Measurements from ENCODE around the gene CHRDL2. TPM values are rescaled to one million over a fixed set of nuclear protein-coding genes. Genes with fewer than 3 reads are reported as not detected.
A peak's percentile ranks its signal among the peaks of the same experiment; 100 is the strongest.

CHRDL2 gene
- total RNA-seq, 1 donor from 2014 or later = 1.2 TPM

DNA sequence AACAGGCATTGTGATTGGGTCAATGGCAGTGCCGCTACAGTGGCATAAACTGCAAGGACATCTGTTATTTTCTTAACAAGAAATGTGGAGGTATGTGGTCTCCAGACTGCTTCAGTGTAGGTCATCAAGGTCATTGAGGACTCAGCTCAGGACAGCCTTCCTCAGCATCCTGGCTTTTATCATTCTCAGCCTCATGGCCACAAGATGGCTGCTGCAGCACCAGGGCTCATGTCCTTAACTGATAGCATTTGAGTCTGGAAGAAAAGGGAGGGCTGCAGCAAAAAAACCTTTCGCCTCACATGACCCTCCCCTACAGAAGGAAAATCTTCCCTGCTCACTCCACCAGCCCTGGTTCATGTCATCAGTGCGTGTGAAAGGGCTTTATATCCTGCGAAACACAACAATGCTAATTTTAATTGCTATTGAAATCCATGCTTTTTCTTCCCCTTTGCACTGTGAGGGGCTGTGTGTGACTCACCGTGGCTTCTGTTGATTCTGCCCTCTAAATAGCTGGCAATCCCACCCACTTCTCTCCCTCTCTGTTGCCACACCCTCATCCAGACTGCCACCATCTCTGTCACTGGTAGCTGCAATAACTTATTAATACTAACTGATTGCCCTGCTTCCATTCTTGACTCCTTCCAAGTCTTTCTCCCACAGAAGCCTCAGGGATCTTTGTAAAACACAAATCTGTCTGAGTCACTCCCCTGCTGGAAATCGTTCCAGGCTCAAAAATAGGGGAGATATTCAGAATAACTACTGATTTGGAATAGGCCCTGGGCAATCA lies 43.8 kb downstream of the CHRDL2 start:
- peaks cover 4% of the 10 kb centered on the region for H3K27me3 ChIP-seq (ENCODE audit: low read depth)
- H3K4me1 ChIP-seq = peaks cover 9% of the 10 kb centered on the region
- H3K4me3 ChIP-seq = no peak overlapping the region
- DNase-seq (peak; percentile 6), ATAC-seq (no peak)
- no peaks in the 10 kb centered on the region for H3K36me3 ChIP-seq
- TF ChIP-seq, protein P1, sequence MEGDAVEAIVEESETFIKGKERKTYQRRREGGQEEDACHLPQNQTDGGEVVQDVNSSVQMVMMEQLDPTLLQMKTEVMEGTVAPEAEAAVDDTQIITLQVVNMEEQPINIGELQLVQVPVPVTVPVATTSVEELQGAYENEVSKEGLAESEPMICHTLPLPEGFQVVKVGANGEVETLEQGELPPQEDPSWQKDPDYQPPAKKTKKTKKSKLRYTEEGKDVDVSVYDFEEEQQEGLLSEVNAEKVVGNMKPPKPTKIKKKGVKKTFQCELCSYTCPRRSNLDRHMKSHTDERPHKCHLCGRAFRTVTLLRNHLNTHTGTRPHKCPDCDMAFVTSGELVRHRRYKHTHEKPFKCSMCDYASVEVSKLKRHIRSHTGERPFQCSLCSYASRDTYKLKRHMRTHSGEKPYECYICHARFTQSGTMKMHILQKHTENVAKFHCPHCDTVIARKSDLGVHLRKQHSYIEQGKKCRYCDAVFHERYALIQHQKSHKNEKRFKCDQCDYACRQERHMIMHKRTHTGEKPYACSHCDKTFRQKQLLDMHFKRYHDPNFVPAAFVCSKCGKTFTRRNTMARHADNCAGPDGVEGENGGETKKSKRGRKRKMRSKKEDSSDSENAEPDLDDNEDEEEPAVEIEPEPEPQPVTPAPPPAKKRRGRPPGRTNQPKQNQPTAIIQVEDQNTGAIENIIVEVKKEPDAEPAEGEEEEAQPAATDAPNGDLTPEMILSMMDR (IDR thresholded peaks at IDR 0.05) = no peak
- no peaks in the 10 kb centered on the region for H3K9me3 ChIP-seq
- H3K27ac ChIP-seq = no peak overlapping the region
- intact Hi-C loops (cut with DNase I) = no loop called here

DNA sequence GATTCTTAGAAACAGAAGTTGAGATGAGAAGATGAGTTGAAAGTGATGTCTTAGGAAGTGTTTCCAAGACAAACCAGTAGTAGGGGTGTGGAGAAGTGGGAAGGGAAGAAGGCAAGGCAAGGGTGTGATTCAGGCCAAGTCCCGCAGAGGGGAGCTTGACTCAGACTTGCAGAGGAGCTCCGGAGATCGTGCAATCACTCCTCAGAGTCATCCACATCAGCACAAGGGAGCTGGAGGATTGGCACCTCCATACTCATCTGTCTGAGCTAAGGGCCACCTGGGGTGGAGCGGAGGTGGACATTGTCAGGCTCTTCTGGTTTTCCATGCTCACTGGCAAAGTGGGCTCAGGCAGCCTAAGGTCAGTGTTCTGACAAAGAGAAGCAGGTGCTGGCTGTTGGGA lies 44.4 kb downstream of the CHRDL2 start:
- TF ChIP-seq, protein P1 (IDR thresholded peaks at IDR 0.05) = no peak
- no peak for ATAC-seq

DNA sequence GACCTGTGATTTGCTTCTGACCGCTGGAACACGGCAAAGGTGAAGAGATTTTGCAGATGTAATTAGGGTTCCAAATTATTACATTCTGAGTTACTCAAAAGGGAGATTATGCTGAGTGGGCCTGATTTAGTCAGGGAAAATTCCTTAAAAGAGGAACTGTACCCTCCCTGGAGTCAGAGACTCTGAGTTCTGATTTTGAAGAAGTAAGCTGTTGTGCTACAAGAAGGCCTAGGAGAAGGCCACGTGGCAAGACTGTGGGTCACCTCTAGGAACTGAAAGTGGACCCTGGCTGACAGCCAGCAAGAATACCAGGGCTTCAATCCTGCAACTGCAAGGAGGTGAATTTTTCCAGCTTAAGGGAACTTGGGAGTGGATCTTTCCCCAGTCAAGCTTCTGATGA lies 45.3 kb downstream of the CHRDL2 start:
- H3K27me3 ChIP-seq (ENCODE audit: low read depth) = peaks cover 4% of the 10 kb centered on the region
- H3K9me3 ChIP-seq = no peaks in the 10 kb centered on the region
- TF ChIP-seq, protein P1 (IDR thresholded peaks at IDR 0.05) = no peak
- peaks cover 9% of the 10 kb centered on the region for H3K4me1 ChIP-seq
- H3K36me3 ChIP-seq = no peaks in the 10 kb centered on the region
- peak; percentile 39 to 60 for ATAC-seq
- no peak overlapping the region for H3K4me3 ChIP-seq
- intact Hi-C loops (cut with DNase I) = no loop called here
- no peak overlapping the region for H3K27ac ChIP-seq
- DNase-seq = peak; percentile 74

More for the DNA sequence above, 44.4 kb downstream of the CHRDL2 start:
- H3K4me1 ChIP-seq = peaks cover 9% of the 10 kb centered on the region
- intact Hi-C loops (cut with DNase I) = no loop called here
- no peaks in the 10 kb centered on the region for H3K9me3 ChIP-seq
- peaks cover 4% of the 10 kb centered on the region for H3K27me3 ChIP-seq (ENCODE audit: low read depth)
- no peak overlapping the region for H3K27ac ChIP-seq
- H3K4me3 ChIP-seq = no peak overlapping the region
- peak; percentile 43 for DNase-seq
- H3K36me3 ChIP-seq = no peaks in the 10 kb centered on the region

DNA sequence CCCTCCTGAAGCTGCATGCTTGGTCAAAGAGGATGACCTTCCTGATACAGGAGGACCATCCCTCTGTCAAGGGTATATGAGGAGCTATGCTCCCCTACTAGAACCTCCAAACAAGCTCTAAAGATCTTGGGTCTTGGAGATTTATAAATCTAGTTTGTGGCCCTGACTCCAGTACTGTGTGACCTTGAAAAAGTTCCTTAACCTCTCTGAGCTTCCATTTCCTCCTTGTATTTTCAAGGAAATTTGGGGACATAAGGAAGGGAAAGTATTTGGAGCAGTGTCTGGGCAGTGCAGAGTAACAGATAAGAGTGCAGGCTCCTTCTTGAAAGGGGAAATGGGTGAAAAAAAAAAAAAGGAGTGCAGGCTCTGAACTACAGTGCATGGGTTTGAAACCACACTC lies 45.9 kb downstream of the CHRDL2 start:
- ATAC-seq = no peak
- H3K27me3 ChIP-seq (ENCODE audit: low read depth) = peaks cover 4% of the 10 kb centered on the region
- peaks cover 9% of the 10 kb centered on the region for H3K4me1 ChIP-seq
- H3K9me3 ChIP-seq = no peaks in the 10 kb centered on the region
- peak; percentile 1 for DNase-seq
- H3K27ac ChIP-seq = no peak overlapping the region
- TF ChIP-seq, protein P1 (IDR thresholded peaks at IDR 0.05) = no peak
- intact Hi-C loops (cut with DNase I) = no loop called here
- H3K36me3 ChIP-seq = no peaks in the 10 kb centered on the region
- no peak overlapping the region for H3K4me3 ChIP-seq

DNA sequence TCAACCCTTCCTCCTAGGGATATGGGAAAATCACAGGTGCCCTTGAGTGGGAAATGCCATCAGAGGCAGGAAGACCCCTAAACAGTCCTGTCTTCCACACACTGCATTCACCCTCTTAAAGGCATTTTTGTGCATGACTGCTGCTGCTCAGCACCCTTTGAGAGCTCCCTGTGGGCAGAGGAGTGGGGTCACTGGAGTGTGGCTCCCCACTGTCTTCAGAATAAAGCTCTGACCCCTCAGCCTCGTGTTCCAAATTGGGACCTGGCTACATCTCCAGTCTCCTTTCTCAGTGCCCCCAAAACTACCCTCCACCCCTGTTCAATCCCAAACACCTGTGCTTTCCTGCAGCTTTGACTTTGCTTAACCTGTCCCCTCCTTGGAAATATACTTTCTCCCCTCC lies 46.6 kb downstream of the CHRDL2 start:
- peaks cover 4% of the 10 kb centered on the region for H3K27me3 ChIP-seq (ENCODE audit: low read depth)
- H3K9me3 ChIP-seq = no peaks in the 10 kb centered on the region
- no peak for ATAC-seq
- DNase-seq = peak; percentile 6
- TF ChIP-seq, protein P1 (IDR thresholded peaks at IDR 0.05) = no peak
- intact Hi-C loops (cut with DNase I) = no loop called here
- H3K36me3 ChIP-seq = no peaks in the 10 kb centered on the region
- no peak overlapping the region for H3K4me3 ChIP-seq
- H3K4me1 ChIP-seq = peaks cover 9% of the 10 kb centered on the region
- no peak overlapping the region for H3K27ac ChIP-seq
